A204.1 (cell line): ENCODE measurements around the gene CAPN8.

Experiments used
- FAIRE-seq: peaks from 2 replicates; lab custom pipeline; 2012; peaks lifted over from hg19 to GRCh38; lab: Jason Lieb, UNC

CAPN8 gene

GRCh38 chr1:223702735-223703667, 37.5 kb upstream of the CAPN8 start:
- no peak for FAIRE-seq

- FAIRE-seq: no peak
These were observed 35.6 kb upstream of the CAPN8 start for GRCh38 chr1:223700942-223701637.

- FAIRE-seq: no peak
These were observed 35.0 kb upstream of the CAPN8 start for GRCh38 chr1:223700388-223700918.

- no peak for FAIRE-seq
These were observed 30.4 kb upstream of the CAPN8 start for GRCh38 chr1:223695941-223696340.

GRCh38 chr1:223695014-223695548, 29.6 kb upstream of the CAPN8 start:
- FAIRE-seq: no peak

- no peak for FAIRE-seq
These were observed 25.6 kb upstream of the CAPN8 start for GRCh38 chr1:223691121-223691520.

GRCh38 chr1:223684488-223684792, 18.9 kb upstream of the CAPN8 start:
- FAIRE-seq: no peak

- FAIRE-seq: no peak
These were observed 18.3 kb upstream of the CAPN8 start for GRCh38 chr1:223683586-223684487.

GRCh38 chr1:223682502-223682901, 17.0 kb upstream of the CAPN8 start:
- no peak for FAIRE-seq

- no peak for FAIRE-seq
These were observed 14.7 kb upstream of the CAPN8 start for GRCh38 chr1:223680188-223680587.

- no peak for FAIRE-seq
These were observed 13.3 kb upstream of the CAPN8 start for GRCh38 chr1:223678841-223679240.

GRCh38 chr1:223674119-223674890, 8.8 kb upstream of the CAPN8 start:
- FAIRE-seq: no peak

- FAIRE-seq: no peak
These were observed 5.1 kb upstream of the CAPN8 start for GRCh38 chr1:223670458-223671159.

- no peak for FAIRE-seq
These were observed 3.7 kb upstream of the CAPN8 start for GRCh38 chr1:223669003-223669795.

GRCh38 chr1:223667484-223668182, 2.1 kb upstream of the CAPN8 start:
- FAIRE-seq: no peak

GRCh38 chr1:223664106-223664505, 1.4 kb downstream of the CAPN8 start:
- FAIRE-seq: no peak

GRCh38 chr1:223662943-223663342, 2.6 kb downstream of the CAPN8 start:
- FAIRE-seq: no peak

- no peak for FAIRE-seq
These were observed 5.8 kb downstream of the CAPN8 start for GRCh38 chr1:223659711-223660110.

GRCh38 chr1:223657978-223658377, 7.5 kb downstream of the CAPN8 start:
- FAIRE-seq: no peak
